ENCODE data around the gene TRMT2A.

The TRMT2A gene

GRCh38 chr22:20155330-20156041 lies 38.5 kb upstream of the TRMT2A start:
- ChIA-PET POLR2A (no interaction called here), CTCF (interaction anchor here (0.7 to 5.6 kb wide), 5 partner anchors 114 to 308 kb away, joined by 3 to 89 read pairs (median 26); no protein-coding TSS in a partner anchor)
- H3K4me3 ChIP-seq (ENCODE audit: low read depth, low read length) = peak overlapping the region; percentile 43
- TF ChIP-seq, protein P1, sequence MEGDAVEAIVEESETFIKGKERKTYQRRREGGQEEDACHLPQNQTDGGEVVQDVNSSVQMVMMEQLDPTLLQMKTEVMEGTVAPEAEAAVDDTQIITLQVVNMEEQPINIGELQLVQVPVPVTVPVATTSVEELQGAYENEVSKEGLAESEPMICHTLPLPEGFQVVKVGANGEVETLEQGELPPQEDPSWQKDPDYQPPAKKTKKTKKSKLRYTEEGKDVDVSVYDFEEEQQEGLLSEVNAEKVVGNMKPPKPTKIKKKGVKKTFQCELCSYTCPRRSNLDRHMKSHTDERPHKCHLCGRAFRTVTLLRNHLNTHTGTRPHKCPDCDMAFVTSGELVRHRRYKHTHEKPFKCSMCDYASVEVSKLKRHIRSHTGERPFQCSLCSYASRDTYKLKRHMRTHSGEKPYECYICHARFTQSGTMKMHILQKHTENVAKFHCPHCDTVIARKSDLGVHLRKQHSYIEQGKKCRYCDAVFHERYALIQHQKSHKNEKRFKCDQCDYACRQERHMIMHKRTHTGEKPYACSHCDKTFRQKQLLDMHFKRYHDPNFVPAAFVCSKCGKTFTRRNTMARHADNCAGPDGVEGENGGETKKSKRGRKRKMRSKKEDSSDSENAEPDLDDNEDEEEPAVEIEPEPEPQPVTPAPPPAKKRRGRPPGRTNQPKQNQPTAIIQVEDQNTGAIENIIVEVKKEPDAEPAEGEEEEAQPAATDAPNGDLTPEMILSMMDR (IDR thresholded peaks at IDR 0.05; ENCODE audit: insufficient read depth, low read length, missing control alignments) = no peak
- no peak for DNase-seq (ENCODE audit: low read depth, low spot score)

GRCh38 chr22:20154602-20155187 lies 37.7 kb upstream of the TRMT2A start:
- H3K4me3 ChIP-seq (ENCODE audit: low read depth, low read length) = peak overlapping the region; percentile 43
- ChIA-PET CTCF (interaction anchor here (1.3 to 5.6 kb wide), 2 partner anchors 10 to 129 kb away, joined by 5 to 89 read pairs; no protein-coding TSS in a partner anchor), POLR2A (no interaction called here)
- TF ChIP-seq, protein P1 (IDR thresholded peaks at IDR 0.05; ENCODE audit: insufficient read depth, low read length, missing control alignments) = no peak
- no peak for DNase-seq (ENCODE audit: low read depth, low spot score)

GRCh38 chr22:20153945-20154344 lies 36.9 kb upstream of the TRMT2A start:
- H3K4me3 ChIP-seq (ENCODE audit: low read depth, low read length) = no peak overlapping the region
- ChIA-PET CTCF (interaction anchor here (1.2 to 5.6 kb wide), 5 partner anchors 9 to 303 kb away, joined by 3 to 89 read pairs (median 4); no protein-coding TSS in a partner anchor), POLR2A (no interaction called here)
- TF ChIP-seq, protein P1 (IDR thresholded peaks at IDR 0.05; ENCODE audit: insufficient read depth, low read length, missing control alignments) = no peak
- no peak for DNase-seq (ENCODE audit: low read depth, low spot score)

DNA sequence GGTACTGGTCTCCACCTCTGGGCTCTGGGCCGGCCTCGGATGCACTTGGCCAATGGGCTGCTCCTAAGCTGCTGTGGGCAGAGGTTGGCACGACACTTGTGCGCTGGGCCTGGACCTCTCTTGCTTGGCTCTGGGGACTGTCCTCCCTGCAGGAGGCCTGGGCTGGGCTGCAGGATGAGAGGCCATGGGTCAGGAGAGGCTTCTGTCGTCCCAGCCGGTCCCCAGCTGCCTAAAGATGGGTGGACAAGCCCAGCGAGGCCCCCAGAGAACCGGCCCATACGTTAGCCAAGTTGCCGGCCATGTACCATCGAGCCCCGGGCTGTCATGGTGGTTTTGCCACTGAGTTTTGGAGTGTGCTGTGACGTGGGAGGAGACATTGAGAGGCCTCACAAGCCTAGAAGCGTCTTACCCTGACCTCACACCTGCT lies 35.5 kb upstream of the TRMT2A start:
- ChIA-PET POLR2A (no interaction called here), CTCF (no interaction called here)
- TF ChIP-seq, protein P1 (IDR thresholded peaks at IDR 0.05; ENCODE audit: insufficient read depth, low read length, missing control alignments) = no peak

DNA sequence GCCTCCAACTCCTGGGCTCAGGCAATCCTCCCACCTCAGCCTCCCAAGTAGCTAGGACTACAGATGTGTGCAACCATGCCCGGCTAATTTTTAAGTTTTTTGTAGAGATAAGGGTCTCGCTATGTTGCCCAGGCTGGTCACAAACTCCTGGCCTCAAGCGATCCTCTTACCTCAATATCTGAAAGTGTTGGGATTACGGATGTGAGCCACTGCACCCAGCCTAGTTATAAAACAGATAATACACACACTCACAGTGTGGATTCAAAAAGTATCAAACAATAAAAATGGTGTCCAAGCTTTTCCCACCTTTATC lies 34.2 kb upstream of the TRMT2A start:
- CTCF ChIA-PET = interaction anchor here (1.1 kb wide), 1 partner anchor 14 kb away, joined by 3 read pairs; no protein-coding TSS in a partner anchor
- H3K4me3 ChIP-seq (ENCODE audit: low read depth, low read length) = no peak overlapping the region
- POLR2A ChIA-PET = no interaction called here
- TF ChIP-seq, protein P1 (IDR thresholded peaks at IDR 0.05; ENCODE audit: insufficient read depth, low read length, missing control alignments) = no peak
- no peak for DNase-seq (ENCODE audit: low read depth, low spot score)

More for the DNA sequence above, 35.5 kb upstream of the TRMT2A start:
- H3K4me3 ChIP-seq (ENCODE audit: low read depth, low read length) = no peak overlapping the region
- DNase-seq (ENCODE audit: low read depth, low spot score) = no peak

All from AG04449 (cell line).